NCI-H1694 (cell line): ENCODE data around the gene IRGC.
A peak's percentile ranks its signal among the peaks of the same experiment; 100 is the strongest.
"Not testable (repeated sequence)": the region's sequence is repeated elsewhere in the genome, so short reads cannot be mapped to it uniquely, and the experiment has no call there.

ENCODE experiments used
- DNase-seq: peaks from one replicate; lab custom pipeline; 2025; lab: John Stamatoyannopoulos, UW

IRGC gene, protein sequence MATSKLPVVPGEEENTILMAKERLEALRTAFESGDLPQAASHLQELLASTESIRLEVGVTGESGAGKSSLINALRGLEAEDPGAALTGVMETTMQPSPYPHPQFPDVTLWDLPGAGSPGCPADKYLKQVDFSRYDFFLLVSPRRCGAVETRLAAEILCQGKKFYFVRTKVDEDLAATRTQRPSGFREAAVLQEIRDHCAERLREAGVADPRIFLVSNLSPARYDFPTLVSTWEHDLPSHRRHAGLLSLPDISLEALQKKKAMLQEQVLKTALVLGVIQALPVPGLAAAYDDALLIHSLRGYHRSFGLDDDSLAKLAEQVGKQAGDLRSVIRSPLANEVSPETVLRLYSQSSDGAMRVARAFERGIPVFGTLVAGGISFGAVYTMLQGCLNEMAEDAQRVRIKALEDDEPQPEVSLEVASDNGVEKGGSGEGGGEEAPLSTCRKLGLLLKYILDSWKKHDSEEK

GRCh38 chr19:43715776-43716175, at the start of gene IRGC:
IRGC (plus strand) TSS chr19:43716076; CDS start chr19:43718559, 2,483 bp downstream.
- DNase-seq = no peak

DNA sequence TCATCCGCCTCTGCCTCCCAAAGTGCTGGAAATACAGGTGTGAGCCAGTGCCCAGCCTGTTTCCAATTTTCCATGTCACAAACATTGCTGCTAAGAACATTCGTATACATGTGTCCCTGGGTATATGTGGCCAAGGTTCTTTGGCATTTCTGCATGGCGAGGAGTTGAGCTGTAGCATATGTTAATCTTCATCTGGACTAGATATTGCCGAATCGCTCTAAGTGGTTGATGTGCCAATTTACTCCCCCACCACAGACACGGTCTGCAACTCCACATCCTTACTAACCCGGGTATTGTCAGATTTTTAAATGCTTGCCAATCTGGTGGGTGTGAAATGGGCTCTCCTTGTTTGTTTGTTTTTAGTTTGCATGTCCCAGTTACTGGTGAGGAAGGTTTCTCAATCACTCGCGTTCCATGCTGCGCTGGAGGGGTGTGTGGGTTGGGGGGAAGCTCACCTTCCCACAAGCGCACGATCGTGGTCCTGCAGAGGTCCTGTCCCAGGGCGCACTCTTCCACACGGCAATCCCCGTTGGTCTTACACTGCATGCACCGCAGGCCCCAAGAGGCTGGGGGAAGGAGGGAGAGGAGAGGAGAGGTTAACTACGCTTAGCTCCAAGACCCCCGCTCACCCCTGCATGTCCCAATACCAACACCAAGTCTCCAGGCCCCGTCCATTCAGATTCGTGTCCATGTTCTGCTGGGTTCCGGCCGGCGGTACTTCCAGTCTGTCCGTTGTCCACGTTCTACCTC, 48.6 kb upstream of the IRGC start:
- no peak for DNase-seq

GRCh38 chr19:43667876-43668405, 47.9 kb upstream of the IRGC start:
- no peak for DNase-seq

GRCh38 chr19:43668406-43669109, 47.3 kb upstream of the IRGC start:
- DNase-seq = peak; percentile 98

DNA sequence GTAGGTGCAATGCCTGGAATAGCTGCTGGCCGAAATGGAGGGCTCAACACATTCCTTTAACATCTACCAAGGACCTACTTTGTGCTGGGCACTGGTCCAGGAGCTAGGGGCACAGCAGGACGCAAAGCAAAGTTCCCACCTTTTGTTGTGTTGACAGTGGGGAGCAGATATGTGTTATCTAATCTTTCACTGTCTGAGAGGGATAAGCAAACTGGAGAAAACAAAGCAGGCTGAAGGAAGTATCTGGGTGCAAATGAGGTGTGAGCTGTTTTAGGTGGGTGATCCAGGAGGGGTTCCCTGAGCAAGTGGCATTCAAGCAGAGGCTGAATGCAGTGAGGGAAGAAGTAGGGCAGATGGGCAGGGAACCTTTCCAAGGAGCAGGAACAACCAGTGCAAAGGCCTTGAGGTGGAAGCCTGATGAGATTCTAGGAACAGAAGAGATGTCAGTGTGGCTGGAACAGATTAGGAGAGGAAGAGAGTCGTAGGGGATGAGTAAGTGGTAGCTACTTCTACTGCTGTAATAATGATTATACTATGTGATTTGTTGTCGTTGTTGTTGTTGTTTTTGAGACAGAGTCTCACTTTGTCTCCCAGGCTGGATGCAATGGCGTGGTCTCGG, 43.7 kb upstream of the IRGC start:
- no peak for DNase-seq

DNA sequence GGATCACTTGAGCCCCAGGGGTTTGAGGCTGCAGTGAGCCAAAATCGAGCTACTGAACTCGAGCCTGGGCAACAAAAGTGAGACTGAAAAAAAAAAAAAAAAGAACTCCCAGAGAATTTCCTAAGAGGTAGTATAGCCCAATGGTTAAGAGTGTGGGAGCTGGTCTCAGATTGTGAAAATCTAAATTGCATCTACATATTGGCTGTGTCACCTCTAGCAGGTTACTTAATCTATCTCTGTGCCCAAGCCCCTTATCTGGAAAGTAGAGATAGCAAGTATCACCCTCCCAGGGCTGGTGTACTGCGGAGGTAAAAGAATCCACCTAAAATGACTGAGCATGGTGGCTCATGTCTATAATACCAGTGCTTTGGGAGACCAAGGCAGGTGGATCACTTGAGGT, 42.2 kb upstream of the IRGC start:
- DNase-seq = no peak

- DNase-seq = no peak
Measured at GRCh38 chr19:43674183-43674582, 41.7 kb upstream of the IRGC start.

- DNase-seq = no peak
Measured at GRCh38 chr19:43674596-43674995, 41.3 kb upstream of the IRGC start.

- no peak for DNase-seq
Measured at GRCh38 chr19:43675269-43675879, 40.5 kb upstream of the IRGC start.

GRCh38 chr19:43675906-43676305, 40.0 kb upstream of the IRGC start:
- no peak for DNase-seq

DNA sequence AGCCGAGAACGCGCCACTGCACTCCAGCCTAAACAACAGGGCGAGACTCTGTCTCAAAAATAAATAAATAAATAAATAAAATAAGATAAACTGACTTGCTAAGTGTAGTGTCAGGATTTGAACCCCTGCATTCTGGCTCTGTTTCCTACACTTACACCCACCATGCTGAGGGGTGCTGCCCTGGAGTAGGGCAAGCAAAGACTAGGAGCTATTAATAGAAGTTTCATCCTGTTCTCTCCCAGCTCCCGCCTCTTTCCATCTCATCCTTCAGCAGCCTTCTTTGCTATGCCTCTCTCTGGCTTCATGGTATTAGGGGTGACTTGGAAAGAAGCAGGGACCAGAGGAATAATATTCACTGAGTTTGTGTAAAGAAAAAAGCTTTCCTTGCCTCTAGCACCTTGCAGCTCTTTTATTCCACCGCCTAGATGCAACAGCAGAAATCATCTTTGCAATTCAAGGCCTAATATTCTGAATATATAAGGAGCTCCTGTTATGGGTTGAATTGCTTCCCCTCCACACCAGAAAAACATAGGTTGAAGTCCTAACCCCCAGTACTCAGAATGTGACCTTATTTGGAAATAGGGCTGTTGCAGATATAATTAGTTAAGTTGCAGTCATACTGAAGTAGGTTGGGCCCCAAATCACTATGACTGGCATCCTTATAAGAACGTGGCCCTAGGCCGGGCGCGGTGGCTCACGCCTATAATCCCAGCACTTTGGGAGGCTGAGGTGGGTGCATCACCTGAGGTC, 37.2 kb upstream of the IRGC start:
- DNase-seq = no peak

GRCh38 chr19:43681821-43682220, 34.1 kb upstream of the IRGC start:
- no peak for DNase-seq

- DNase-seq = not testable (repeated sequence)
Measured at GRCh38 chr19:43682269-43682668, 33.6 kb upstream of the IRGC start.

- no peak for DNase-seq
Measured at GRCh38 chr19:43682824-43683661, 32.8 kb upstream of the IRGC start.

DNA sequence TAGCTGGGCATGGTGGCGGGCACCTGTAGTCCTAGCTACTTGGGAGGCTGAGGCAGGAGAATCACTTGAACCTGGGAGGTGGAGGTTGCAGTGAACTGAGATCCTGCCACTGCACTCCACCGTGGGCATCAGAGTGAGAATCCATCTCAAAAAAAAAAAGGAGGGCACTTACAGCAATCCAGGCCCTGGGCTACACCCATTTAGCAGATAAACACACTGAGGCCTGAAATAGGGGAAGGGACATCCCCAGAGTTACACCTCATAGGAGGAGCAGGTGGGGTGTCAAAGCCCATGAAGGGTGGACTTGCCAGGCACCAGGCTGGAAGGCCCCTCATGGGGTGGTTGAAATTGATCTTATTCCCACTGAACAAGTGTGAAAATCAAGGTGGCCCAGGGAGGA, 32.0 kb upstream of the IRGC start:
- DNase-seq = no peak

DNA sequence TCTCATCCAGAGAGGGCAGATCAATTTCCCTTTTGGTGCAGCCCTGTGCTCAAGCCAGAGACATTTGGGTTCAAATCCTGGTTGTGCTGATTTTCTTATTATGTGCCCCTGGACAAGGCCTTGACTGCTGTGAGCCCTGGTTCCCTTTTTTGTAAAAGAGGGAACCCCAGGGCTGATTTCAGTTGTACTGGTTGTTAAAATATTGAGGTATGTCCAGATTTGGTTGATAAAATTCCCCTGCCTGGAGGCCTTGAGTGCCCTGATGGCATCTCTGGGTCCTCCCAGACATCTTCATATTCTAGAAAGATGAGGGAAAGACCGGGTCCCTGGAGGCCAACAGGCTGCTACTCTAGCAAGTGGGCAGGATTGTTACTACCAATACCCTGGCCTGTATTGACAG, 31.6 kb upstream of the IRGC start:
- no peak for DNase-seq

- no peak for DNase-seq
Measured at GRCh38 chr19:43687660-43687997, 28.2 kb upstream of the IRGC start.

- no peak for DNase-seq
Measured at GRCh38 chr19:43688059-43688701, 27.7 kb upstream of the IRGC start.

DNA sequence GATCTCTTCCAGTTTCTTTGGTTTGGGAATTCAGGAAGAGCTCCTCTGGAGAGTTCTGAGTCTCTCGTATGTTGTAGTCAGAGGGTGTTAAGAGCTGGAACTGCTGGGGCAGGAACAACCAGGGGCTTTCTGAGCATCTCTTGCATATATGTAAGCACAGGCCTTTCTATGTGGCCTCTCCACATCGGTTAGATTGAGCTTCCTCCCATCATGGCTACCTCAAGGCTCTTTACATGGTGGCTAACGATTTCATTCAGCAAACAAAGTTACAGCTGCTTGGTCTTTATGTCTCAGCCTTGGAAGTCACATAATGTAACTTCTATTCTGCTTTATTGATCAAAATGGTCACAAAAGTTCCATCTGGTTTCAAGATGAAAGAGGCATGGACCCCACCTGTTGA, 25.4 kb upstream of the IRGC start:
- no peak for DNase-seq
